ENCODE data around the gene DOP1A.

DOP1A gene

GRCh38 chr6:83061190-83061589 lies 6.3 kb upstream of the DOP1A start:
- Mint-ChIP-seq H3K4me1 (peaks cover 22% of the 10 kb centered on the region), H3K4me3 (no peak overlapping the region), H3K27me3 (no peaks in the 10 kb centered on the region), H3K9me3 (no peaks in the 10 kb centered on the region), H3K36me3 (ENCODE audit: low read depth) (peaks cover 16% of the 10 kb centered on the region), H3K27ac (no peak overlapping the region)
- DNase-seq = no peak
- no peak for ATAC-seq

GRCh38 chr6:83062225-83062624 lies 5.2 kb upstream of the DOP1A start:
- peaks cover 9% of the 10 kb centered on the region for H3K36me3 Mint-ChIP-seq (ENCODE audit: low read depth)
- no peaks in the 10 kb centered on the region for H3K27me3 Mint-ChIP-seq
- H3K9me3 Mint-ChIP-seq = no peaks in the 10 kb centered on the region
- ATAC-seq = no peak
- DNase-seq = no peak
- peaks cover 24% of the 10 kb centered on the region for H3K4me1 Mint-ChIP-seq
- H3K27ac Mint-ChIP-seq = no peak overlapping the region
- no peak overlapping the region for H3K4me3 Mint-ChIP-seq

DNA sequence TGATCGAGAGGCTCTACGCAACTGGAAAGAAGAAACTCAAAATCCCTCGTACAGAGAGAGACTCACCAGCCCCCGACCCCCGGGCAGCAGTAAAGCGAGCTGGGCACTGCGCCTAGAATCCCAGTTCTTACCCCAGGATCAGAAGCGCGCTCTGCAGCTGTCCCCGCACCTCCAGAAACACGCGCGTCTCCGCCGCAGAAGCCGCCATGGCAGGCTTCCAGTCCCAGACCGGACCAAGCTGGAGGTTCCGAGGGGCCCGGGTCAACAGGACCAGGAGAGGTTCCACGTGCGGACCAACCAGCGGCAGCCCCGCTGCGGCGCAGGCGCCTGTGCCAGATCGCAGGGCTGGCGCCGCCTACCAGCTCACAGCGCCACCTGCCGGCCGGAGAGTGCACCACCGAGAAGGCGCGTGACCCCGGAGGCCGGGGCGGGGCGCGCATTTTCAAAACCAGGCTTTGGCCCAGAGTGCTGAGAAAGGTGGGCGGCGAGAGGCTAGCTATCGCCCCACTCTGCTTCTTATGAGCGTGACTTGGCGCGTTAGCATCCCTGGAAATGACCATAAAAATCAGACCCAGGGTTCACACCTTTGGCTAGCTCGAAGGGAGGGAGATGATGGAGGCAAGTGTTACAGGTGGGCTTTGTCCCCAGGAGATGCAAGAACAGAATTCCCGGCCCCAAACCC lies 1.8 kb upstream of the DOP1A start, which contains the start of gene UBE3D:
Gene UBE3D, minus strand, starts transcription at position 331 of the 682 bp plus-strand sequence. Its CDS starts 123 bp downstream, at position 208.
- Mint-ChIP-seq H3K4me3 (peak within 1 kb of the TSS; percentile 89), H3K36me3 (ENCODE audit: low read depth) (peaks cover 6% of the 10 kb centered on the region), H3K27ac (peak within 1 kb of the TSS; percentile 68), H3K9me3 (no peaks in the 10 kb centered on the region), H3K4me1 (peaks cover 45% of the 10 kb centered on the region), H3K27me3 (no peaks in the 10 kb centered on the region)
- peak; percentile 78 for ATAC-seq
- DNase-seq = peak; percentile 97

GRCh38 chr6:83068616-83069015 lies 1.1 kb downstream of the DOP1A start:
- ATAC-seq (no peak), DNase-seq (no peak)
- H3K4me3 Mint-ChIP-seq = peak overlapping the region; percentile 85
- H3K9me3 Mint-ChIP-seq = no peaks in the 10 kb centered on the region
- H3K4me1 Mint-ChIP-seq = peaks cover 49% of the 10 kb centered on the region
- H3K27ac Mint-ChIP-seq = peak overlapping the region; percentile 76
- H3K27me3 Mint-ChIP-seq = no peaks in the 10 kb centered on the region
- peaks cover 1% of the 10 kb centered on the region for H3K36me3 Mint-ChIP-seq (ENCODE audit: low read depth)

DNA sequence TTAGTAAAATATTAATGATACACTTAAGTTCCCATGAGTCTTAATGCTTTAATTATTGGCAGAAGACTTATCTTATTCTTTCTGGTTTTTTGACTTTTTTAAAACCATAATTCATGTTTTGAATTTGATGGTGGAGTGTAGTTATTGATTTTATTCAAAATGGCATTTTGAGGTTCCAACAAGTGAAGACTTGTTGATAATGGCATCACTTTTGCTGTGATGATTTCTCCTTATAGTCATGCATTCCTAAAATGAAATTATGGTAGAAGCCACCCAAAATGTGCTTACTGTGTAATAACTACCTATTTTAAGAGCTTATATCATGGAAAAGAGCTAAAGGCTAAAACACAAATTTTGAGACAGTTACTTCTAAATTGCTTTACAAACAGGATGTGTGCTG lies 2.2 kb downstream of the DOP1A start:
- Mint-ChIP-seq H3K27ac (no peak overlapping the region), H3K4me1 (peaks cover 39% of the 10 kb centered on the region), H3K36me3 (ENCODE audit: low read depth) (peaks cover 1% of the 10 kb centered on the region), H3K9me3 (no peaks in the 10 kb centered on the region), H3K27me3 (no peaks in the 10 kb centered on the region), H3K4me3 (no peak overlapping the region)
- no peak for ATAC-seq
- no peak for DNase-seq

DNA sequence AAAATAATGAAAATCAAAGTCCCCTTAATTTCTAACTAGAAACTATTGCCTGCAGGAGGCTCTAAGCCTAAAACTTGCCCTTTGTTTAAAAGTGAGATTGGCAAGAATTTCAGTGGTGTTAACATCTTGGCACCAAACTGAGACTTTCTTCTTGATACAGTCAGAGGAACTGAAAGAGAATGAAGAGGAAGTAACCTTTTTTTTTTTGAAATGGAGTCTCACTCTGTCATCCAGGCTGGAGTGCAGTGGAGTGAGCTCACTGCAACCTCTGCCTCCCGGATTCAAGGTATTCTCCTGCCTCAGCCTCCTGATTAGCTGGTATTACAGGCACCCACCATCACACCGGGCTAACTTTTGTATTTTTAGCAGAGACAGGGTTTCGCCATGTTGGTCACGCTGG lies 3.6 kb downstream of the DOP1A start:
- DNase-seq (no peak), ATAC-seq (no peak)
- no peak overlapping the region for H3K4me3 Mint-ChIP-seq
- peaks cover 33% of the 10 kb centered on the region for H3K4me1 Mint-ChIP-seq
- no peaks in the 10 kb centered on the region for H3K9me3 Mint-ChIP-seq
- H3K27ac Mint-ChIP-seq = no peak overlapping the region
- peaks cover 7% of the 10 kb centered on the region for H3K36me3 Mint-ChIP-seq (ENCODE audit: low read depth)
- H3K27me3 Mint-ChIP-seq = no peaks in the 10 kb centered on the region

GRCh38 chr6:83071707-83072106 lies 4.2 kb downstream of the DOP1A start:
- H3K27ac Mint-ChIP-seq = no peak overlapping the region
- peaks cover 14% of the 10 kb centered on the region for H3K36me3 Mint-ChIP-seq (ENCODE audit: low read depth)
- DNase-seq (no peak), ATAC-seq (no peak)
- H3K4me1 Mint-ChIP-seq = peaks cover 30% of the 10 kb centered on the region
- no peaks in the 10 kb centered on the region for H3K27me3 Mint-ChIP-seq
- no peak overlapping the region for H3K4me3 Mint-ChIP-seq
- H3K9me3 Mint-ChIP-seq = no peaks in the 10 kb centered on the region

DNA sequence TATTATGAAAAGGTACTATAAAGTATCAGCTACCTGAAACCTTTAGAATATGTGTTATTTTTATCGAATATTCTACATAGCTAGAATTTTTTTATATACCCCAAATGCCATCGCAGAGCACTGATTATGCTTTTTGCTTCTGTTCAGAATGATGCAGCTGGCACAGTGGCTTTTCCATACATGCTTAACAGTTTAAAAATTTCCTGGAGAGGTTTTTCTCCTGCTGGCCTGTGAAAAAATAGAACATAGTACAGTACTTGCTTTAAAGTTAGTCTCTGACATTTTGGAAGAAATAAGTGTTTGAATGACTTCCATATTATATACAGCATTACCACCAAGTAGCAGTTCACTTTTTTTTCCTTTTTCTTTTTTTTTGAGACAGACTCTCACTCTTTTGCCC lies 5.3 kb downstream of the DOP1A start:
- no peaks in the 10 kb centered on the region for H3K27me3 Mint-ChIP-seq
- no peak overlapping the region for H3K4me3 Mint-ChIP-seq
- no peak overlapping the region for H3K27ac Mint-ChIP-seq
- H3K36me3 Mint-ChIP-seq (ENCODE audit: low read depth) = peaks cover 17% of the 10 kb centered on the region
- ATAC-seq = no peak
- H3K4me1 Mint-ChIP-seq = peaks cover 29% of the 10 kb centered on the region
- no peaks in the 10 kb centered on the region for H3K9me3 Mint-ChIP-seq
- DNase-seq = no peak

- no peaks in the 10 kb centered on the region for H3K9me3 Mint-ChIP-seq
- ATAC-seq = no peak
- H3K27ac Mint-ChIP-seq = no peak overlapping the region
- peaks cover 29% of the 10 kb centered on the region for H3K4me1 Mint-ChIP-seq
- H3K4me3 Mint-ChIP-seq = no peak overlapping the region
- no peaks in the 10 kb centered on the region for H3K27me3 Mint-ChIP-seq
- DNase-seq = no peak
- H3K36me3 Mint-ChIP-seq (ENCODE audit: low read depth) = peaks cover 17% of the 10 kb centered on the region
Measured at GRCh38 chr6:83073615-83074014, 6.1 kb downstream of the DOP1A start.

DNA sequence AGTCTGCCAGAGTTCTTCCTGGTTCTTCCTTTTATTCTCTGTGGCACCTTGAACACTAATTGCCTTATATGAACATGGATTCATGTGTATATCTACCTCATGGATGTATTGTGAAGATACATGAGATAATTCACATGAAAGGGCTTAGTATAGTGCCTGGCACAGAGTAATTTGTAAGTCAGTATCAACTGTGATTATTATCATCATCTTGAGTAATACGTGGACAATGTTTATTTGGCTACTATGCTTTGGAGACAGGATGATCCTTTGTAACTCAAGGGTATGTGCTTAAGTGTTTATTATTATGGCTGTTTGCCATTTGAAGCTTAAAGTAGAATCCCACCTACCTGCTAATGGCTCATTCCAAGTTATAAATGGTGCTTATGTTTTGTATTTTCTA lies 16.0 kb downstream of the DOP1A start:
- DNase-seq (no peak), ATAC-seq (no peak)
- Mint-ChIP-seq H3K36me3 (ENCODE audit: low read depth) (no peaks in the 10 kb centered on the region), H3K27me3 (no peaks in the 10 kb centered on the region), H3K4me3 (no peak overlapping the region), H3K9me3 (no peaks in the 10 kb centered on the region), H3K4me1 (peaks cover 28% of the 10 kb centered on the region), H3K27ac (no peak overlapping the region)

DNA sequence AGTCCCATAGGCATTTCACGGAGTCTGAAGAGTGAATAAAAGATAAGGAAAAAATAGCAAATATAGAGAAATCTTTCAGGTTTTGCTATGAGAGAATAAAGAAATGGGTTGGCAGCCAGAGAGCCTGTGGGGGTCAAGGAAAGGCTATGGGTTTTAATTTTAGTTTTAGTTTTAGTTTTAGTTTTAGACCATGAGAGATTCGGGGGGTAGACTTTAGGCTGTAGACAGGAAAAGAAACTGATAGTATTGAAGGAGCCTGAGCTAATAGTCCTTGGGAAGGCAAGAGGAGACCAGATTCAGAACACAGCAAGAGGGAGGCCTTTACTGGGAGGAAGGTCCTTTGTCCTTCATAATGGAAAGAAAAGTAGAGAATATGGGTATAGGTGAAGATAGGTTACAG lies 19.3 kb downstream of the DOP1A start:
- Mint-ChIP-seq H3K27ac (peak overlapping the region; percentile 4), H3K27me3 (no peaks in the 10 kb centered on the region), H3K4me3 (peak overlapping the region; percentile 41), H3K36me3 (ENCODE audit: low read depth) (peaks cover 4% of the 10 kb centered on the region), H3K9me3 (no peaks in the 10 kb centered on the region), H3K4me1 (peaks cover 21% of the 10 kb centered on the region)
- DNase-seq (no peak), ATAC-seq (peak; percentile 63)

- peaks cover 4% of the 10 kb centered on the region for H3K4me1 Mint-ChIP-seq
Measured at GRCh38 chr6:83092756-83093399, 25.4 kb downstream of the DOP1A start.

GRCh38 chr6:83096791-83097190 lies 29.3 kb downstream of the DOP1A start:
- Mint-ChIP-seq H3K4me3 (no peak overlapping the region), H3K4me1 (no peaks in the 10 kb centered on the region), H3K9me3 (no peaks in the 10 kb centered on the region), H3K27me3 (no peaks in the 10 kb centered on the region), H3K36me3 (ENCODE audit: low read depth) (peaks cover 13% of the 10 kb centered on the region), H3K27ac (no peak overlapping the region)
- ATAC-seq (no peak), DNase-seq (no peak)

More at GRCh38 chr6:83092756-83093399, 25.4 kb downstream of the DOP1A start:
- H3K9me3 Mint-ChIP-seq = no peaks in the 10 kb centered on the region
- no peaks in the 10 kb centered on the region for H3K27me3 Mint-ChIP-seq
- no peak overlapping the region for H3K4me3 Mint-ChIP-seq
- H3K36me3 Mint-ChIP-seq (ENCODE audit: low read depth) = peaks cover 7% of the 10 kb centered on the region
- DNase-seq = no peak
- ATAC-seq = no peak
- no peak overlapping the region for H3K27ac Mint-ChIP-seq

DNA sequence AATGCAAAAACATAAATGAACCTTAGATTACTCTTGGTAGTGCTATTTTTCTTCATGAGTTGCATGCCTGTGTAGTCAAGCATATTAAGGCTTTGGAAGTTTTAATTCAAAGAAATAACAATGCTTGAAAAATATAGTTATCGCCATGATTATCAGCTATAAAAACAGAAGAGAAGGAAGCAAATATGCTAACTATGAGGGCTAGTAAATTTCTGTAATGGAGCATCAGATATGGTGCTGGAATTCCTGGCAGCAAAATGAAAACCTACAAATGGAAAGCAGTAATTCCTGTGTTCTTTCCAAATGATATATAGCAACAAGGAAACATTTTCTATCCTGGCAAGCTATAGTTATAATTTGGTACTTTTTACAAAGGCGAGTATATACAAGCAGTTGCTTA lies 29.7 kb downstream of the DOP1A start:
- no peaks in the 10 kb centered on the region for H3K27me3 Mint-ChIP-seq
- H3K4me1 Mint-ChIP-seq = no peaks in the 10 kb centered on the region
- no peak for ATAC-seq
- H3K9me3 Mint-ChIP-seq = no peaks in the 10 kb centered on the region
- H3K36me3 Mint-ChIP-seq (ENCODE audit: low read depth) = peaks cover 17% of the 10 kb centered on the region
- H3K4me3 Mint-ChIP-seq = no peak overlapping the region
- H3K27ac Mint-ChIP-seq = no peak overlapping the region
- DNase-seq = no peak

- Mint-ChIP-seq H3K9me3 (no peaks in the 10 kb centered on the region), H3K27ac (no peak overlapping the region), H3K36me3 (ENCODE audit: low read depth) (peaks cover 21% of the 10 kb centered on the region), H3K27me3 (no peaks in the 10 kb centered on the region), H3K4me3 (no peak overlapping the region), H3K4me1 (no peaks in the 10 kb centered on the region)
- ATAC-seq (no peak), DNase-seq (no peak)
Measured at GRCh38 chr6:83097675-83098074, 30.2 kb downstream of the DOP1A start.
